Stimulated activated effector memory CD8-positive, alpha-beta T cell treated with anti-CD3 and anti-CD28 coated beads, Interleukin-12 subunit alpha, Interleukin-12 subunit beta, amount 100 ng/mL, for 72 hours (primary cell): Measurements from ENCODE around the gene C20orf96.
"Not testable (repeated sequence)": the region's sequence is repeated elsewhere in the genome, so short reads cannot be mapped to it uniquely, and the experiment has no call there.

Experiments
- ATAC-seq: fragments of 150-1000 bp; cut with Tn5 transposase; 2 replicates; pipeline ENCODE4 v1.10.0; 2021
- DNase-seq, 2 donors: peaks; one replicate each; pipeline ENCODE4 v3.0.0; 2021 to 2022; ENCODE audit warnings: low spot score in 2 of 2
- H3K27ac Mint-ChIP-seq: one replicate; pipeline ENCODE4 v1.8.0; 2022; ENCODE audit warnings: mild to moderate bottlenecking, mixed read lengths
- H3K36me3 Mint-ChIP-seq: one replicate; pipeline ENCODE4 v1.8.0; 2022; ENCODE audit warnings: mild to moderate bottlenecking, mixed read lengths
- H3K4me1 Mint-ChIP-seq: one replicate; pipeline ENCODE4 v1.8.0; 2022; ENCODE audit warnings: mixed read lengths
- H3K4me3 Mint-ChIP-seq: one replicate; pipeline ENCODE4 v1.8.0; 2022; ENCODE audit warnings: mild to moderate bottlenecking, mixed read lengths
- H3K9me3 Mint-ChIP-seq: one replicate; pipeline ENCODE4 v1.8.0; 2022; ENCODE audit warnings: mixed read lengths

C20orf96 gene, protein sequence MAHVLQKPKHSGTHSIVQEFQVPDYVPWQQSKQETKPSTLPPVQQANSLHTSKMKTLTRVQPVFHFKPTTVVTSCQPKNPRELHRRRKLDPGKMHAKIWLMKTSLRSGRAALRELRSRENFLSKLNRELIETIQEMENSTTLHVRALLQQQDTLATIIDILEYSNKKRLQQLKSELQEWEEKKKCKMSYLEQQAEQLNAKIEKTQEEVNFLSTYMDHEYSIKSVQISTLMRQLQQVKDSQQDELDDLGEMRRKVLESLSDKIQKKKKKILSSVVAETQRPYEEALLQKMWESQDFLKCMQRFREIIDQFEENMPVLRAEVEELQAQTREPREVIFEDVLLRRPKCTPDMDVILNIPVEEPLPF

DNA sequence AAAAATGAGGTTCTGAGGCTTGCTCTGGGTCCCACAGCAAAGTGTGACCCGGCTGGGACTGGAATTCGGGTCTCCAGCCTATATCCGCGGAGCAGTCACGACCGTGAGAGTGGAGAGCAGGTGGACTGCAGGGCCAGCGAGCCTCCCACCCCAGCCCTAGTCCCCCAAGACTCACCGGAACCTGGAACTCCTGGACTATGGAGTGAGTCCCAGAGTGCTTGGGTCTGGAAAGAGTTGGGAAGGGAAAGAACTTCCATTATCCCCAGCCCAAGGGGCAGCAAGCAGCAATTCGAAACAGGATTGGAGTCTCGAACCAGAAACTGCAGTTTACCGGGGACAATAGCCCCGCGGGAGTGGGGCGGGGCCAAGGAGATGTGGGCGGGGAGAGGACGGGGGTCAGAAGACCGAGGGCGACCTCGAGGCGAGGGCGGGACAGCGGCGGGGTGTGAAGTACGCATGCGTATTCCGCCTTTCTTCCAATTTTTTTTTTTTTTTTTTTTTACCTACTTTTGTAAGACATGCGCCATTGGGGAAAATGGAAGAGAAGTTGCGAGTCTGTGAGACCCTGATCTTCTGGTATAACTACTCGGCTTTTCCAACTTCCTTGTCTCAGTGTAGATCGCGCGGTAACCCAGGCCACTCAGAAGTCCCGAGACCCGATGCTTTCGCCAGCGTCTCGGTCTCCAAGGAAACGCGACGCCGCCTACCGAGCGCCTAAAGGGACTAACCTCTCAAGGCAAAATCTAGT is at the start of gene C20orf96:
Gene C20orf96 (minus strand): TSS at position 667 of the 748 bp plus-strand sequence. CDS start 140 bp downstream, at position 527.
- Mint-ChIP-seq H3K36me3 (peaks cover 7% of the 10 kb centered on the region), H3K4me1 (peaks cover 20% of the 10 kb centered on the region), H3K27ac (no peak within 1 kb of the TSS), H3K4me3 (no peak within 1 kb of the TSS), H3K9me3 (no peaks in the 10 kb centered on the region)
- peak; percentile 79 to 92 for DNase-seq
- ATAC-seq, result peak; percentile 94

DNA sequence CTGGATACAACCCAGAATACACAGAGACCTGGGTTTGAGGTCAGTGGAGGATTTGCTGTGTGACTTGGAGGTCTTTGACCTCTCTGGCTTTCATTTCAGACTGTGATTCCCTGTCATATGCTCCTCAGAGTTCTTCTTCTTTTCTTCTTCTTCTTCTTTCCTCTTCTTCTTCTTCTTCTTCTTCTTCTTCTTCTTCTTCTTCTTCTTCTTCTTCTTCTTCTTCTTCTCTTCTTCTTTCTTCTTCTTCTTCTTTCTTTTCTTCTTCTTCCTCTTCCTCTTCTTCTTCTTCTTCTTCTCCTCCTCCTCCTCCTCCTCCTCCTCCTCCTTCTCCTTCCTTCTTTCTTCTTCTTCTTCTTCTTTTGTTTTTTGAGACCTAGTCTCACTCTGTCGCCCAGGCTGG is 45.5 kb upstream of the C20orf96 start:
- not testable (repeated sequence) for ATAC-seq, H3K9me3 Mint-ChIP-seq, DNase-seq, H3K4me1 Mint-ChIP-seq, H3K27ac Mint-ChIP-seq, H3K4me3 Mint-ChIP-seq, H3K36me3 Mint-ChIP-seq

DNA sequence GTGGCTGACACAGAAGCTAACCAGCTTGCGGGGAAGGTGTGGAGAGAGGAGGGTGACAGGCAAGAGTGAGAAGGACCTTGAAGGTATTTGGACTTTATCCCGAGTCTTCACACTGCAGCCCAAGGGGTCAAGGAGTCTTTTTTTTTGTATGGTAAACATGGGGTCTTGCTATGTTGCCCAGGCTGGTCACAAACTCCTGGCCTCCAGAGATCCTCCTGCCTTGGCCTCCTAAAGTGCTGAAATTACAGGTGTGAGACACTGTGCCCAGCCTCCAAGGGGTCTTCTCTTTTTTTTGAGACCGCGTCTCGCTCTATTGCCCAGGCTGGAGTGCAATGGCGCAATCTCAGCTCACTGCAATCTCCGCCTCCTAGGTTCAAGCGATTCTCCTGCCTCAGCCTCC is 44.0 kb upstream of the C20orf96 start:
- Mint-ChIP-seq H3K4me3 (no peak overlapping the region), H3K36me3 (no peaks in the 10 kb centered on the region), H3K27ac (no peak overlapping the region), H3K9me3 (no peaks in the 10 kb centered on the region), H3K4me1 (peaks cover 9% of the 10 kb centered on the region)
- ATAC-seq, result no peak
- DNase-seq, result no peak

DNA sequence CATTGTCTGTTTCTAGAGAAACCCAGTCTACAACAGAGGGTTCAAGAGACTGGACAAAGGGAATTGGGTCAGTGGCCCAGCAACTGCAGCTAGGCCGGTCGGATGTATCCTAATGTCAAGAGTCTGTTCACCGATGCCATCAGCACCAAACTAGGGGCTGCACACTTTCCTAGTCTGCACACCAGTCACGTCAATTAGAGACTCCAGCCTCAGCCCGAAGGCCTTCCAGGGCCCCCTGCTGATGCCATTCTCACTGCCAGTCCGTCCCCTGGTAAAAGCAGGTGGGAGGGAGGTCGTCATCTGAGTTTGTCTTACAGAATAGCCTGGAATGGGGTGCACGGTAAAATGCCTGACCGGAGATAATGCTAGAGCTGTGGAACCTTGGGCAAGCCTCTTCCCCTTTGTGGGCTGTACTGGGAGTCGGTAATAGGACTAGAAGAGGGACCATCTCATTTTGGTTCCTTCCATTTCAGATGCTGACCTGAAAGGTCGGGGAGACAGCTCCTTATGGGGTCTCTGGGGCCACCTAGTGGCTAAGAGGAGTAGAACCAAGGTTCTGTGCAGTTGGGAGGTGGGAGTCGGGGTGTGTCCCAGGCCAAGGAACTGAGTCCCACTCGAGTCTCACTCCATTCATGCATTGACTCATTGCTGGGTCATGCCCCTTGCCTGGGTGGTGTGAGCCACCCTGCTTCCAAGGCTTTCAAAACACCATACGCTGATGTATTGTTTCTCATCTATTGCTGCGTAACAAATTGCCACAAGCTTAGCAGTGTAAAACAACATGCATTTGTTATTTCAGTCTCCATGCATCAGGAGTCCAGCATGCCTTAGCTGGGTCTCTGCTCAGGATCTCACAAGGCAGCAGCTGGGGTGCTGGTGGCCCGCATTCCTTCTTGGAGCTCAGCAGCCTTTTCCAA is 39.9 kb upstream of the C20orf96 start:
- peak; percentile 42 to 72 for DNase-seq
- peaks cover 22% of the 10 kb centered on the region for H3K4me1 Mint-ChIP-seq
- H3K9me3 Mint-ChIP-seq, result no peaks in the 10 kb centered on the region
- H3K27ac Mint-ChIP-seq, result no peak overlapping the region
- peaks cover 8% of the 10 kb centered on the region for H3K36me3 Mint-ChIP-seq
- ATAC-seq, result peak; percentile 69
- H3K4me3 Mint-ChIP-seq, result no peak overlapping the region

DNA sequence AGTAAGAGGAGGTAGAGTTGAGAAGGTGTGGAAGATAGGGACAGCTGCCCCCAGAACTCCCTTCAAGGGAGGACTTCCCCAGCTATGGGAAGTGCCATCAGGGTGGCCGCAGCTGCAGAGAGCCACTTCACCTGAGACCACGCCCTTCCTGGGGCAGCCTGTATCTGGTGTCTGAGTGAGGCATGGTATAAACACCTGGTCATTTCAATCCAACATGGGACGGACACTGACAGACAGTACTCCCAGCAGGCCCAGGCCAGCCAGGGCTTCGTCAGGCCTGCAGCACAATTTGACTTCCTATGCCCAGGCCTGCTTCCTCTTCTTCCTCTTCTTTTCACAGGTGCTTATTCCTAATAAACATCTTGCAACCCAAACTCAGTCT is 39.3 kb upstream of the C20orf96 start:
- Mint-ChIP-seq H3K36me3 (peaks cover 12% of the 10 kb centered on the region), H3K27ac (no peak overlapping the region), H3K4me3 (no peak overlapping the region), H3K9me3 (no peaks in the 10 kb centered on the region), H3K4me1 (peaks cover 22% of the 10 kb centered on the region)
- DNase-seq (no peak), ATAC-seq (no peak)

DNA sequence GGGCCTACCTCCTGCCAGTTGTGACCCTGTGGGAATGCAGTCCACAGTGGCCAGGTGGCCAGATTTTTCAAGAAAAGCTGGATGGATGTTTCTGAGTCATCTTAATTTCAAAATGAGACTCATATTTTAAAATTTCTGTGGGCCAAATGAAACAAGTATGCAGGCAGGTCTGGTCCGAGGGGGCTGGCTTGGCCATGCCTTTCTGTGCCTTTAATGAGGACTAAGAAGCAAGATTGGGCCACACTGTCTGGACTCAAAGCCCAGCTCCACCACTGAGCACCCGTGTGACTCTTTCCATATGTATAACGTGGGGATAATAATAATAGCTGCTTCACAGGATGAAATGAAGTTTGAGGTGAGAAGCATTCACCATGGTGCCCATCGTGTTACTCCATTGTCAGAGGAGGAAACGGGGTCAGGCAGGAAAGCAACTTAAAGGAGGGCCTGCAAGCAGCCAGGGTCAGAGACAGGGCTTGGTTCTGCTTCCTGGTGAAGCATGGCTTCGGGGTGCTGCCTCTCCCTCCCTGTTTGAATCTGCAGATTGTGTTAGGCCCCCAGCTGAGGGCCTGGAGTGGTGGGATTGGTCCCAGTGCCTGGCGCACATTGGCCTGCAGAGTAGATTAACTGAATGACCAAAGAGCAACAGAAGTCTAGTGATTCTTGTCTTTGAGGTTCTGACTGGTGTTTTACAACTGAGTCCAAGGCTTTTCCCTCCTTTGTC is 38.6 kb upstream of the C20orf96 start:
- no peaks in the 10 kb centered on the region for H3K9me3 Mint-ChIP-seq
- no peak for ATAC-seq
- peak overlapping the region; percentile 16 for H3K27ac Mint-ChIP-seq
- peak in 1 of 2 donors; percentile 53 for DNase-seq
- H3K4me1 Mint-ChIP-seq, result peaks cover 26% of the 10 kb centered on the region
- H3K36me3 Mint-ChIP-seq, result peaks cover 19% of the 10 kb centered on the region
- H3K4me3 Mint-ChIP-seq, result peak overlapping the region; percentile 78

DNA sequence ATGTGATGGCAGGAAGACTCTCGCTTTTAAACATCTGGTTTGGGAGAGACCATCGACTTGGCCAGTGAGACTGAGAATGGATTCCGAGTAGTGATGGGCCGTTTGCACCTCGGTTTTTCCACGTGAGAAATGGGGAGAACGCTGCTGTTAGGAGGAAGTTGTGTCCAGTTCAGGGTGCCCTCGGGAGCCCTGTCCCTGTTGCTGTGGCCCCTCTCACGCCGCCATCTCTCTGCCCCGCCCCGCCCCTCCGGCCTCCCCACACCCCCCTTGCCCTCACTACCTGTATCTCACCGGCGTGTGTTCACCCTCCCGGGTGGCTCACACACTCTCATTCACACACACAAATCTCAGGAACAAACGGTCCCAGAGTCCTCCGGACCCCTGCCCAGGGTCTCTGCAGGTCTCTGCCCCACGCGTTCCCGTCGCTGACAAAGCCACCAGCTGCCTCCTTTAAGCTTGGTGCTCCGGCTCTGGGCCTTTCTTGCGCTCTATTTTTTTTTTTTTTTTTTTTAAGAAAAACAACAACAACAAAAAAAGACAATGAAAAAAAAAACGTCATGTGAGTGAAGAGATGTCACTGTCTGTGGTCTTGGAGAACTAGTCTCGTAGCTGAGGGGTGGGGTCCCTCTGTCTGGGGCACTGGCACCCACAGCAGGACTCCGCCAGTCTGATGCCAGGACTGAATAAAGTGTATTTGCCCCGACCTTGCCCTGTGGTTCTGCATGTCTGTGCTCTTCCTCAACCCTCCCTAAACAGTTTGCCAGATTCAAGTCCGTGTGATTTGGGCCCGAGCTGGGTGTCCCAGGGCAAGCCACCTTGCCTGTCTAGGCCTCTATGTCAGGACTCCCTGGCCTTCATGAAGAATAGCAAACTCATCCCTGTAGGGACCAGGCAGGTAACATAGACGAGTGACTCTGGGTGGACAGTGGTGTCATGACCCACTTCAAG is 37.8 kb upstream of the C20orf96 start:
- DNase-seq (no peak), ATAC-seq (no peak)
- peaks cover 29% of the 10 kb centered on the region for H3K4me1 Mint-ChIP-seq
- H3K4me3 Mint-ChIP-seq, result peak overlapping the region; percentile 78
- H3K36me3 Mint-ChIP-seq, result peaks cover 20% of the 10 kb centered on the region
- H3K27ac Mint-ChIP-seq, result peak overlapping the region; percentile 16
- H3K9me3 Mint-ChIP-seq, result no peaks in the 10 kb centered on the region

DNA sequence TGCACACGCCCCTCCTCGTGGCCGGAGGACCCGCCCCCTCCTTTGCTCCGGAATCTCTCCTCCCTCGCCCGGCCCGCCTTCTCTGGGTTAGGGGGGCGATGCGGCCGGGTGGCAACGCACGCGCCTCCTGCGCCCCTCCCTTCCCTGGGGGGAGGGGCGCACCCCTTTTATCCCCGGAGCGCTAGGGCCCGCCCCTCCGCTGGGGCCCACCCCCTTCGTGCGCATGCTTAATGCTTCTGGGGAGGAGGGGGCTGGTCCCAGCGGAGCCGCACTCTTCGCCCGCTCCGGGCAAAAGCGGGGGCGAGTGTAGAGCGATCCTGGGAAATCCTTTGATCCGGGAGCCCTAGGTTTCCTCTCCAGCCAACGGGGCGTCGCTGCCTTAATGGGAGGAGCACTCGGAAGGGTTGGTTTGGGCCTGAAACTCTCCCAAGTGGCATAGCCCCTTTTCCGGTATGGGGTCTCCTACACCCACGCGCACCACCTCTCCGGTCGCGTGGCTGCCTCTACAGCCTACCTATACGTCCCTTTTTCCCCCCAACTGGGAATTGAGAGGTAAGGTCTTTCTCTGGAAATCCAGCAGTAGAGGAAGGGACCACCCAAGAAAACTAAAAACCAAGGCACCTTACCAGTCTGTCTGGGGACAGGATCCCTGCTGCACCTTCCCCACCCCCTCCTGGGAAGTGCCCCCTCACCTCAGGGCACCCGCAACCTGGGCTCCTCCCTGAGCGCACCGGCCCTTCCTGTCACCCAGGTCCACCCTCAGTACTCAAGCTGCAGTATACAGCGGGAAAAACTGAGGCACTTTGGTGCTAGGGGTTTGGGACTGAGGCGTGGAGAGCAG is 36.9 kb upstream of the C20orf96 start:
- Mint-ChIP-seq H3K9me3 (no peaks in the 10 kb centered on the region), H3K4me3 (peak overlapping the region; percentile 78), H3K36me3 (peaks cover 20% of the 10 kb centered on the region), H3K4me1 (peaks cover 29% of the 10 kb centered on the region), H3K27ac (no peak overlapping the region)
- DNase-seq (peak; percentile 55 to 83), ATAC-seq (peak; percentile 0)

DNA sequence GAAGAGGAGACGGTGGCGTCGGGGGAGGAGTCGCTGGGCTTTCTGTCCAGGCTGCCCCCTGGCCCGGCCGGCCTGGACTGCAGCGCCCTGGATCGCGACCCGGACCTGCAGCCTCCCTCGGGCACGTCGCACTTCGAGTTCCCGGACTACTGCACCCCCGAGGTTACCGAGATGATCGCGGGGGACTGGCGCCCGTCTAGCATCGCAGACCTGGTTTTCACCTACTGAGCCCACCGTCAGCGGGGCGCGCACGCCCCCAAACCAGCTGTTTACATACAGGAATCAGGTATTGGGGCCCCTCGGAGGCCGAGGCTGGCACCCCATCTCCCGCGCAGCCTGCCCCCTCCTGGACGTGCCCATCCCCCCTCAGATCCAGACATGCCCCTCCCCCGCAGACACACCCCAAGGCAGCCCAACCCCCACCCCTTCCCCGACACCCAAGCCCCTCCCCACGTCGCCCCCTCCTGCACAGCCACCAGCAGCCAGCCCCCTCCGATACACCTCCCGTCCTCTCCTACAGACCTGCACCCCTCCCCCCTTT is 36.2 kb upstream of the C20orf96 start:
- no peaks in the 10 kb centered on the region for H3K9me3 Mint-ChIP-seq
- H3K4me3 Mint-ChIP-seq, result peak overlapping the region; percentile 78
- DNase-seq (peak; percentile 14 to 68), ATAC-seq (no peak)
- H3K36me3 Mint-ChIP-seq, result peaks cover 20% of the 10 kb centered on the region
- H3K4me1 Mint-ChIP-seq, result peaks cover 29% of the 10 kb centered on the region
- H3K27ac Mint-ChIP-seq, result no peak overlapping the region

DNA sequence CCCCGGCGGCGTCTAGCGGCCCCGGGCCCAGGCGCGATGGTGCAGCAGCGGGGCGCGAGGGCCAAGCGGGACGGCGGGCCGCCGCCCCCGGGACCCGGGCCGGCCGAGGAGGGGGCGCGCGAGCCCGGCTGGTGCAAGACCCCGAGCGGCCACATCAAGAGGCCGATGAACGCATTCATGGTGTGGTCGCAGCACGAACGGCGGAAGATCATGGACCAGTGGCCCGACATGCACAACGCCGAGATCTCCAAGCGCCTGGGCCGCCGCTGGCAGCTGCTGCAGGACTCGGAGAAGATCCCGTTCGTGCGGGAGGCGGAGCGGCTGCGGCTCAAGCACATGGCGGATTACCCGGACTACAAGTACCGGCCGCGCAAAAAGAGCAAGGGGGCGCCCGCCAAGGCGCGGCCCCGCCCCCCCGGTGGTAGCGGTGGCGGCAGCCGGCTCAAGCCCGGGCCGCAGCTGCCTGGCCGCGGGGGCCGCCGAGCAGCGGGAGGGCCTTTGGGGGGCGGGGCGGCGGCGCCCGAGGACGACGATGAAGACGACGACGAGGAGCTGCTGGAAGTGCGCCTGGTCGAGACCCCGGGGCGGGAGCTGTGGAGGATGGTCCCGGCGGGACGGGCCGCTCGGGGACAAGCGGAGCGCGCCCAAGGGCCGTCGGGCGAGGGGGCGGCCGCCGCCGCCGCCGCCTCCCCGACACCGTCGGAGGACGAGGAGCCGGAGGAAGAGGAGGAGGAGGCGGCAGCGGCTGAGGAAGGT is 35.5 kb upstream of the C20orf96 start:
- ATAC-seq (no peak), DNase-seq (peak; percentile 34 to 81)

DNA sequence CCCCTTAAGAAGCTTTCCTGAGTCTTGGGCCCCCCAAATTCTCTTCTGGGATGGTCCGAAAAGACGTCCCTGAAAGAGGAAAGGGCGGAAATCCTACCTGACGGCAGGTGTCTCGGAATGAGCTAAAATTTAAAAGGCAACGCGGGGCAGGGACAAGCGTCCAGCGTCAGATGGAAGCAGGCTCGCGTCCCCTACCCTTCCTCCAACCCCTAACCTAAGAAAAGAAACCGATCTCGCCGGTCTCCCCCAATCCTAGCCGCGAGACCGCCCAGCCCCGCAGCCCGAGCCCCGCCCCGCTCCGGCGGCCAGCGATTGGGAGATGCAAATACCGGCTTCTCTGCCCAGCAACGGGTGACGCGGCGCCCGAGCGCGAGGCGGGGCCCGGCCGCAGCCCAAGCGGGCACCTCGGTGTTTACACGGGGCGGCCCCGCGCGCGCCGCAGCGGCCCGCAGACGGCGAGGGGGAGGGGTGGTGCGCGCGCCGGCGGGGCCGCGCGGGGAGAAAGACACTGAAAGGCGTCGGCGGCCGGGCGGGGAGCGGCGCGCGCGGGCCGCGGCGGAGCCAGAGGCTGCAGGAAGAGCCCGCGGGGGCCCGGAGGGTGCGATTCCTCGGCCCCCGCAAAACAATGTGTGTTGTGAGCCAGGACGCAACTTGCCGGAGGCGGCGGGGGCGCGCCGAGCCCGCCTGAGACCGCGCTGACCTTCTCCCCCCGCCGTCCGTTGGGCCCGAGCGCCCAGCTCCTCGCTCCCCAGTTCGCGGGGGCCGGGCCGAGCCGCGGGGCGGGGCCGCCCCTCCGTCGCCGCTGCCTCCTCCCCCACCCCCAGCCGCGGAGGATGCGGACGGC is 34.7 kb upstream of the C20orf96 start, which contains the start of gene SOX12:
Gene SOX12 (plus strand): TSS at position 508 of the 844 bp plus-strand sequence. CDS start 373 bp downstream, outside the sequence.
- DNase-seq, result peak; percentile 98
- Mint-ChIP-seq H3K4me3 (peak within 1 kb of the TSS; percentile 78), H3K4me1 (peaks cover 22% of the 10 kb centered on the region), H3K27ac (peak within 1 kb of the TSS; percentile 23), H3K9me3 (no peaks in the 10 kb centered on the region), H3K36me3 (peaks cover 20% of the 10 kb centered on the region)
- ATAC-seq, result peak; percentile 88

More for the DNA sequence above, 35.5 kb upstream of the C20orf96 start:
- Mint-ChIP-seq H3K36me3 (peaks cover 20% of the 10 kb centered on the region), H3K4me3 (peak overlapping the region; percentile 78), H3K9me3 (no peaks in the 10 kb centered on the region), H3K27ac (no peak overlapping the region), H3K4me1 (peaks cover 29% of the 10 kb centered on the region)
